Uterus (tissue), 2 donors: ENCODE data around the gene ASB10.

Source experiments
- POLR2A ChIP-seq, 2 donors: fragments of 450-650 bp; IDR thresholded peaks; one replicate each; pipeline ENCODE4 v1.6.1; 2016; ENCODE audit warnings: antibody characterized with exemption in 2 of 2, mild to moderate bottlenecking in 1 of 2, moderate library complexity in 1 of 2
- TF ChIP-seq, protein P1 (sequence below), 4 experiments: fragments of 200-600 bp in 2 of 4; fragments of 450-650 bp in 2 of 4; sonication (generic) in 2 of 4; IDR thresholded peaks; one replicate each; pipeline ENCODE4 v1.5.1; 2016 to 2019; ENCODE audit warnings: antibody characterized with exemption in 4 of 4, mild to moderate bottlenecking in 2 of 4, moderate library complexity in 1 of 4

DNA sequence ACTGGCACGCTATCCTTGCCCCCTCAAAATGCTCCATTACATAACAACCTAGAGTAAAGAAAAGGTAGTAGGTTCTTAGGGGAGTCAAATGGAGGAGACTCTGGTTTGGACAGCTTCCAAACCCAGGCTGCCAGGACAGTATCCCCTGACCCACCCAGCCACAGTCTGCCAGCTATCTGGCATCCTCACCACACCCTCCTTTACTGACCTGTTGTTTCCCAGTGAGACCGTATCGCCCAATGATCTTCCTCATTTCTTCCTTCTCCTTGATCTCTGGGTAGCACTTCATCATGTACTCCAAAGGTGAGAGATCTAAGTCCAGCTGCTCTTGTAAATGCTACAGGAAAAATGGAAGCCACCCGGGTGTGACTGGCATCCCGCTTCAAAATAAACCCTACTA, 28.3 kb upstream of the ASB10 start:
- TF ChIP-seq, protein P1, sequence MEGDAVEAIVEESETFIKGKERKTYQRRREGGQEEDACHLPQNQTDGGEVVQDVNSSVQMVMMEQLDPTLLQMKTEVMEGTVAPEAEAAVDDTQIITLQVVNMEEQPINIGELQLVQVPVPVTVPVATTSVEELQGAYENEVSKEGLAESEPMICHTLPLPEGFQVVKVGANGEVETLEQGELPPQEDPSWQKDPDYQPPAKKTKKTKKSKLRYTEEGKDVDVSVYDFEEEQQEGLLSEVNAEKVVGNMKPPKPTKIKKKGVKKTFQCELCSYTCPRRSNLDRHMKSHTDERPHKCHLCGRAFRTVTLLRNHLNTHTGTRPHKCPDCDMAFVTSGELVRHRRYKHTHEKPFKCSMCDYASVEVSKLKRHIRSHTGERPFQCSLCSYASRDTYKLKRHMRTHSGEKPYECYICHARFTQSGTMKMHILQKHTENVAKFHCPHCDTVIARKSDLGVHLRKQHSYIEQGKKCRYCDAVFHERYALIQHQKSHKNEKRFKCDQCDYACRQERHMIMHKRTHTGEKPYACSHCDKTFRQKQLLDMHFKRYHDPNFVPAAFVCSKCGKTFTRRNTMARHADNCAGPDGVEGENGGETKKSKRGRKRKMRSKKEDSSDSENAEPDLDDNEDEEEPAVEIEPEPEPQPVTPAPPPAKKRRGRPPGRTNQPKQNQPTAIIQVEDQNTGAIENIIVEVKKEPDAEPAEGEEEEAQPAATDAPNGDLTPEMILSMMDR (IDR thresholded peaks at IDR 0.05), result no peak
- no peak for TF ChIP-seq POLR2A (IDR thresholded peaks at IDR 0.05)
